Trophoblast cell (in vitro differentiated cells and primary cell): ENCODE data around the gene CDC45.

ENCODE experiments used
- DNase-seq, 2 donors: peaks; one replicate each; pipeline ENCODE4 v3.0.0-alpha.2; 2016
- H2AFZ ChIP-seq: 2 replicates; pipeline ENCODE4 v1.6.1; 2013; ENCODE audit warnings: low read length, moderate library complexity, mild to moderate bottlenecking; ENCODE audit not compliant: insufficient read depth, poor library complexity
- H2AK5ac ChIP-seq: 2 replicates; pipeline ENCODE4 v1.6.1; 2013; ENCODE audit warnings: mild to moderate bottlenecking, low read length
- H2BK120ac ChIP-seq: 2 replicates; pipeline ENCODE4 v1.6.1; 2013; ENCODE audit warnings: low read length, mild to moderate bottlenecking, moderate library complexity; ENCODE audit not compliant: insufficient read depth, poor library complexity
- H2BK12ac ChIP-seq: 2 replicates; pipeline ENCODE4 v1.6.1; 2013; ENCODE audit warnings: mild to moderate bottlenecking, low read length, moderate library complexity
- H2BK5ac ChIP-seq: 2 replicates; pipeline ENCODE4 v1.6.1; 2013; ENCODE audit warnings: low read length, low read depth, moderate library complexity, mild to moderate bottlenecking; ENCODE audit not compliant: poor library complexity
- H3K14ac ChIP-seq: 2 replicates; pipeline ENCODE4 v1.6.1; 2013; ENCODE audit warnings: mild to moderate bottlenecking, low read length
- H3K18ac ChIP-seq: 2 replicates; pipeline ENCODE4 v1.6.1; 2013; ENCODE audit warnings: mild to moderate bottlenecking, low read length
- H3K23ac ChIP-seq: 2 replicates; pipeline ENCODE4 v1.6.1; 2013; ENCODE audit warnings: low read length
- H3K27ac ChIP-seq: 2 replicates; pipeline ENCODE4 v1.5.1; 2013; ENCODE audit warnings: low read depth, mild to moderate bottlenecking, inconsistent platforms, low read length, moderate library complexity
- H3K27me3 ChIP-seq: 2 replicates; pipeline ENCODE4 v1.6.1; 2013; ENCODE audit warnings: inconsistent platforms, mild to moderate bottlenecking, low read length, moderate library complexity; ENCODE audit not compliant: insufficient read depth
- H3K36me3 ChIP-seq, 2 experiments: 1 replicate in 1 of 2; 2 replicates in 1 of 2; pipeline ENCODE4 v1.6.1; 2013; ENCODE audit warnings: low read length in 2 of 2, mild to moderate bottlenecking in 2 of 2, moderate library complexity in 1 of 2; ENCODE audit not compliant: insufficient read depth in 2 of 2, control insufficient read depth in 1 of 2
- H3K4ac ChIP-seq: 2 replicates; pipeline ENCODE4 v1.6.1; 2013; ENCODE audit warnings: low read depth, mild to moderate bottlenecking, low read length, moderate library complexity
- H3K4me1 ChIP-seq, 2 experiments: 1 replicate in 1 of 2; 2 replicates in 1 of 2; pipeline ENCODE4 v1.6.1; 2013; ENCODE audit warnings: low read length in 2 of 2, mild to moderate bottlenecking in 2 of 2, moderate library complexity in 1 of 2; ENCODE audit not compliant: insufficient read depth in 2 of 2, control insufficient read depth in 1 of 2
- H3K4me2 ChIP-seq: 2 replicates; pipeline ENCODE4 v1.6.1; 2013; ENCODE audit warnings: inconsistent platforms, mild to moderate bottlenecking, low read length, moderate library complexity
- H3K4me3 ChIP-seq: 2 replicates; pipeline ENCODE4 v1.5.1; 2013; ENCODE audit warnings: mild to moderate bottlenecking, low read depth, low read length, inconsistent platforms
- H3K79me1 ChIP-seq: one replicate; pipeline ENCODE4 v1.6.1; 2013; ENCODE audit warnings: low read length
- H3K79me2 ChIP-seq: 2 replicates; pipeline ENCODE4 v1.6.1; 2013; ENCODE audit warnings: low read length, mild to moderate bottlenecking; ENCODE audit not compliant: control insufficient read depth, insufficient read depth, poor library complexity
- H3K9ac ChIP-seq: 2 replicates; pipeline ENCODE4 v1.6.1; 2013; ENCODE audit warnings: mild to moderate bottlenecking, low read length
- H3K9me3 ChIP-seq: 2 replicates; pipeline ENCODE4 v1.6.1; 2013; ENCODE audit warnings: low read depth, mild to moderate bottlenecking, control low read depth, inconsistent platforms, low read length; ENCODE audit not compliant: insufficient read depth
- H4K12ac ChIP-seq: 2 replicates; pipeline ENCODE4 v1.6.1; 2013; ENCODE audit warnings: low read depth, mild to moderate bottlenecking, low read length, moderate library complexity
- H4K8ac ChIP-seq: 2 replicates; pipeline ENCODE4 v1.6.1; 2013; ENCODE audit warnings: low read depth, mild to moderate bottlenecking, low read length, moderate library complexity
- H4K91ac ChIP-seq: one replicate; pipeline ENCODE4 v1.6.1; 2013; ENCODE audit warnings: low read depth, mild to moderate bottlenecking, low read length, moderate library complexity
- WGBS: extraction: QIAGEN DNeasy Blood & Tissue Kit; methylation state at CpG from one replicate; pipeline ENCODE4 v1.1.7; 2013; ENCODE audit warnings: missing lambda C conversion rate; ENCODE audit not compliant: insufficient read length, insufficient coverage; ENCODE audit errors: extremely low coverage; 5-methylcytosine and 5-hydroxymethylcytosine counted together

Gene CDC45

DNA sequence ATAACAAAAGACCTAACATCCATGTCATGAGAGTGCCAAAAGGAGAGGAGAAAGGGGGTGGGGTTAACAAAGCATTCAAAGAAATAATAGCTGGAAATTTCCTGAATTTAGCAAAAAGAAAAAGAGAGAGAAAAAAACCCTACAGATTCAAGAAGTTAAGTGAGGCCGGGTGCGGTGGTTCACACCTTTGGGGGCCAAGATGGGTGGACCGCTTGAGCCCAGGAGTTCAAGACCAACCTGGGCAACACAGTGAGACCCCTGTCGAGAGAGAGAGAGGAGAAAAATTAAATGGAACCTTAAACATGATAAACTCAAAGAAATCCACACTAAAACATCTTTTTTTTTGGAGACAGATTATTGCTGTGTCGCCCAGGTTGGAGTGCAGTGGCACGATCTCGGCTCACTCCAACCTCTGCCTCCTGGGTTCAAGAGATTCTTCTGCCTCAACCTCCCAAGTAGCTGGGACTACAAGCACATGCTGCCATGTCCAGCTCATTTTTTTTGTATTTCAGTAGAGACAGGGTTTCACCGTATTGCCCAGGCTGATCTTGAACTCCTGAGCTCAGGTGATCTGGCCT, 53.4 kb downstream of the CDC45 start:
- no peaks in the 10 kb centered on the region for H3K4me1 ChIP-seq
- no peaks in the 10 kb centered on the region for H3K79me2 ChIP-seq
- no peak overlapping the region for H2BK5ac ChIP-seq
- no peaks in the 10 kb centered on the region for H3K27me3 ChIP-seq
- no peak overlapping the region for H2BK120ac ChIP-seq
- H2AK5ac ChIP-seq: no peak overlapping the region
- no peak for DNase-seq
- H3K9ac ChIP-seq: no peak overlapping the region
- no peak overlapping the region for H3K4ac ChIP-seq
- no peak overlapping the region for H2BK12ac ChIP-seq
- no peak overlapping the region for H4K8ac ChIP-seq
- no peak overlapping the region for H4K91ac ChIP-seq
- no peak overlapping the region for H3K4me3 ChIP-seq
- H3K14ac ChIP-seq: no peak overlapping the region
- H3K9me3 ChIP-seq: no peaks in the 10 kb centered on the region
- H3K79me1 ChIP-seq: no peaks in the 10 kb centered on the region
- H3K36me3 ChIP-seq: no peaks in the 10 kb centered on the region
- H3K23ac ChIP-seq: no peak overlapping the region
- H4K12ac ChIP-seq: no peak overlapping the region
- no peak overlapping the region for H3K4me2 ChIP-seq
- no peak overlapping the region for H2AFZ ChIP-seq
- H3K18ac ChIP-seq: no peak overlapping the region
- no CpG with 5 or more reads among the region's 8 CpGs for WGBS
- no peak overlapping the region for H3K27ac ChIP-seq

DNA sequence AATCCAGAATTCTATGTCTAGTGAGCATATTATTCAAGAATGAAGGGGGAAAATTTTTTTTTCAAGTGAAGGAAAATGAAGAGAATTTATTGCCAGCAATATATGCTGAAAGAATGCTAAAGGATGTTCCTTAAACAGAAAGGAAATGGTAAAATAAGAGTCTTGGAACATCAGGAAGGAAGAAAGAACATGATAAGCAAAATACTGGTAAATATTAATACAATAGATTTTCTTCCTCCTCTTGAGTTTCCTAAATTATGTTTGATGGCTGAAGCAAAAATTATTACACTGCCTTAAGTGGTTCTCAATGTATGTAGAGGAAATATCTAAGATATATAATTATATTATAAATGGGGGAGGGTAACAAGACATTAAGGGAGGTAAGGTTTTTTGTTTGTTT, 54.1 kb downstream of the CDC45 start:
- Histone ChIP-seq H2AK5ac (no peak overlapping the region), H3K4me3 (no peak overlapping the region), H3K79me2 (no peaks in the 10 kb centered on the region)

DNA sequence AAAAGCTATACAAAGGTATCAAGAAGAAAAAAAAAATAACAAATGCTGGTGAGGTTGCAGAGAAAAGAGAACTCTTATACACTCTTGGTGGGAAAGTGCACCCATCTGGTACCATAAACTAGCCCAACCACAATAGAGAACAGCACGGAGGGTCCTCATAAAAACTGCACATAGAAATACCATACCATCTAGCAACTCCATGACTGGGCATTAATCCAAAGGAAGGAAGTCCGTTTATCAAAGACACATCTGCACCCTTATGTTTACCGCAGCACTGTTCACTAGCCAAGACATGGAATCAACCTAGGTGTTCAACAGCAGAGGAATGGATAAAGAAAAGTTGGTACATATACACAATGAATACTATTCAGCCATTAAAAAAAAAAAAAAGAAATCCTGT, 55.3 kb downstream of the CDC45 start:
- WGBS: no CpG with 5 or more reads among the region's 3 CpGs

More for the DNA sequence above, 54.1 kb downstream of the CDC45 start:
- Histone ChIP-seq H3K9me3 (no peaks in the 10 kb centered on the region), H3K23ac (no peak overlapping the region), H3K4me2 (no peak overlapping the region), H2BK120ac (no peak overlapping the region), H2AFZ (no peak overlapping the region), H3K36me3 (no peaks in the 10 kb centered on the region), H3K4ac (no peak overlapping the region), H2BK5ac (no peak overlapping the region), H4K8ac (no peak overlapping the region), H3K27me3 (no peaks in the 10 kb centered on the region), H3K18ac (no peak overlapping the region), H2BK12ac (no peak overlapping the region), H3K27ac (no peak overlapping the region), H3K79me1 (no peaks in the 10 kb centered on the region), H4K91ac (no peak overlapping the region), H3K4me1 (no peaks in the 10 kb centered on the region), H3K14ac (no peak overlapping the region), H3K9ac (no peak overlapping the region), H4K12ac (no peak overlapping the region)
- no peak for DNase-seq

DNA sequence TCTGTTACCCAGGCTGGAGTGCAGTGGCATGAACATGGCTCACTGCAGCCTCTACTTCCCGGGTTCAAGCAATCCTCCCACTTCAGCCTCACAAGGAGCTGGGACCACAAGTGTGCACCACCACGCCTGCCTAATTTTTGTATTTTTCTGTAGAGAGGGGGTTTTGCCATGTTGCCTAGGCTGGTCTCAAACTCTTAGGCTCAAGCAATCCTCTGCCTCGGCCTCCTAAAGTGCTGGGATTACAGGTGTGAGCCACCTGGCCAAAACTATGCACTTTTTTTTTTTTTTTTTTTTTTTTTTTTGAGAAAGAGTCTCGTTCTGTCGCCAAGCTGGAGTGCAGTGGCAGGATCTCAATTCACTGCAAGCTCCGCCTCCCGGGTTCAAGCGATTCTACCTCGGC, 56.8 kb downstream of the CDC45 start:
- no peak overlapping the region for H3K18ac ChIP-seq
- H2AK5ac ChIP-seq: no peak overlapping the region
- WGBS: no CpG with 5 or more reads among the region's 9 CpGs
- H3K23ac ChIP-seq: no peak overlapping the region
- no peaks in the 10 kb centered on the region for H3K4me1 ChIP-seq
- no peak overlapping the region for H2BK120ac ChIP-seq
- H3K9me3 ChIP-seq: no peaks in the 10 kb centered on the region
- H4K91ac ChIP-seq: no peak overlapping the region
- no peak overlapping the region for H2BK5ac ChIP-seq
- no peak overlapping the region for H3K9ac ChIP-seq
- H4K12ac ChIP-seq: no peak overlapping the region
- H3K27me3 ChIP-seq: no peaks in the 10 kb centered on the region
- DNase-seq: no peak
- H3K4me2 ChIP-seq: no peak overlapping the region
- H3K4me3 ChIP-seq: no peak overlapping the region
- no peak overlapping the region for H4K8ac ChIP-seq
- no peaks in the 10 kb centered on the region for H3K79me2 ChIP-seq
- no peak overlapping the region for H2BK12ac ChIP-seq
- H3K4ac ChIP-seq: no peak overlapping the region
- H3K36me3 ChIP-seq: no peaks in the 10 kb centered on the region
- H3K14ac ChIP-seq: no peak overlapping the region
- no peak overlapping the region for H2AFZ ChIP-seq
- H3K79me1 ChIP-seq: no peaks in the 10 kb centered on the region
- H3K27ac ChIP-seq: no peak overlapping the region

More for the DNA sequence above, 55.3 kb downstream of the CDC45 start:
- no peak overlapping the region for H2AK5ac ChIP-seq
- no peak overlapping the region for H3K18ac ChIP-seq
- no peak overlapping the region for H3K27ac ChIP-seq
- no peak overlapping the region for H2BK5ac ChIP-seq
- no peak overlapping the region for H3K4ac ChIP-seq
- no peak overlapping the region for H3K23ac ChIP-seq
- H3K14ac ChIP-seq: no peak overlapping the region
- no peak for DNase-seq
- H4K91ac ChIP-seq: no peak overlapping the region
- no peaks in the 10 kb centered on the region for H3K4me1 ChIP-seq
- no peak overlapping the region for H3K4me2 ChIP-seq
- H2BK12ac ChIP-seq: no peak overlapping the region
- no peaks in the 10 kb centered on the region for H3K27me3 ChIP-seq
- H3K4me3 ChIP-seq: no peak overlapping the region
- no peaks in the 10 kb centered on the region for H3K36me3 ChIP-seq
- no peaks in the 10 kb centered on the region for H3K79me2 ChIP-seq
- H4K12ac ChIP-seq: no peak overlapping the region
- H2AFZ ChIP-seq: no peak overlapping the region
- no peaks in the 10 kb centered on the region for H3K79me1 ChIP-seq
- no peak overlapping the region for H4K8ac ChIP-seq
- no peak overlapping the region for H3K9ac ChIP-seq
- no peaks in the 10 kb centered on the region for H3K9me3 ChIP-seq
- H2BK120ac ChIP-seq: no peak overlapping the region
